IMR-90 (cell line): Measurements from ENCODE around the gene OPTC.

Experiments used
- BHLHE40 ChIP-seq: fragments of 150-350 bp; IDR thresholded peaks from 2 replicates; pipeline ENCODE4 v1.6.1; 2016; ENCODE audit warnings: mild to moderate bottlenecking, low read depth, low read length
- CHD1 ChIP-seq: IDR thresholded peaks from 2 replicates; pipeline ENCODE4 v1.6.1; 2012; ENCODE audit warnings: low read depth, low read length, improper control_type of control experiment
- CTCF ChIP-seq: conservative IDR thresholded peaks from 2 replicates; pipeline ENCODE4 v1.5.1; 2012; ENCODE audit warnings: mild to moderate bottlenecking, low read depth, low read length, improper control_type of control experiment
- FOS ChIP-seq: fragments of 150-350 bp; IDR thresholded peaks from 2 replicates; pipeline ENCODE4 v1.6.1; 2016; ENCODE audit warnings: low read depth, low read length
- MAFK ChIP-seq: IDR thresholded peaks from 2 replicates; pipeline ENCODE4 v1.6.1; 2012; ENCODE audit warnings: low read depth, low read length, improper control_type of control experiment
- MAZ ChIP-seq: IDR thresholded peaks from 2 replicates; pipeline ENCODE4 v1.6.1; 2012; ENCODE audit warnings: low read depth, mild to moderate bottlenecking, low read length, improper control_type of control experiment, moderate library complexity, borderline replicate concordance
- MXI1 ChIP-seq: IDR thresholded peaks from 2 replicates; pipeline ENCODE4 v1.6.1; 2012; ENCODE audit warnings: low read depth, mild to moderate bottlenecking, low read length, moderate library complexity, borderline replicate concordance
- POLR2A ChIP-seq: IDR thresholded peaks from 2 replicates; pipeline ENCODE4 v1.6.1; 2012; ENCODE audit warnings: mild to moderate bottlenecking, low read depth, low read length
- RAD21 ChIP-seq: IDR thresholded peaks from 2 replicates; pipeline ENCODE4 v1.6.1; 2012; ENCODE audit warnings: low read length, improper control_type of control experiment
- RCOR1 ChIP-seq: IDR thresholded peaks from 2 replicates; pipeline ENCODE4 v1.6.1; 2012; ENCODE audit warnings: mild to moderate bottlenecking, low read length, improper control_type of control experiment; ENCODE audit not compliant: insufficient replicate concordance
- RFX5 ChIP-seq: IDR thresholded peaks from 2 replicates; pipeline ENCODE4 v1.8.0; 2012; ENCODE audit warnings: low read depth, mild to moderate bottlenecking, low read length, moderate library complexity
- USF2 ChIP-seq: fragments of 150-350 bp; IDR thresholded peaks from 2 replicates; pipeline ENCODE4 v1.6.1; 2017; ENCODE audit warnings: mild to moderate bottlenecking, antibody characterized with exemption, low read length, low read depth

- TF ChIP-seq FOS (no peak), POLR2A (0 out of 2 replicates have a peak, but pooled peaks have one; percentile 30), RCOR1 (no peak), CTCF (no peak), RFX5 (no peak), USF2 (no peak), MXI1 (no peak), RAD21 (no peak), MAZ (no peak), MAFK (no peak), BHLHE40 (no peak), CHD1 (no peak)
Measured at GRCh38 chr1:203520315-203520714, 26.4 kb downstream of the OPTC start.
